Measurements from ENCODE around the gene CDK6.

DNA sequence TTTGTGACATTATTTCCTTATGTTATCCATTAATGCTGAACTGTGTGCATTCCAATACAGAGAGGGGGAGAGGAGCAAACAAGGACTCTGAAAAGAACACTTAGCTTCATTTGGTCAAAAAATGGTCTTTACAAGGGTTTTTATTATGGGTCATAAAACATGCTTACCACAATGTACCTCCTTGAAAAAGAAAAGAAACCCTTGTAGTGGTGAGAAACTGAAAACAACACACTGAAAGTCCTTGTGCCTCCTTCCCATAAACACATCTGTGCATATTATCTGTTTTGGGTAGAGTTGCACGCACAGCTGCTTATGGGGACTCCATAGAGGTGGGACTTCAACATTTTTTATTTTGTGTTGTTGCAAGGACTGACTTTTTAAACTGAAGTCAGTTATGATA, 98.7 kb downstream of the CDK6 start:
- TF ChIP-seq, protein P1, sequence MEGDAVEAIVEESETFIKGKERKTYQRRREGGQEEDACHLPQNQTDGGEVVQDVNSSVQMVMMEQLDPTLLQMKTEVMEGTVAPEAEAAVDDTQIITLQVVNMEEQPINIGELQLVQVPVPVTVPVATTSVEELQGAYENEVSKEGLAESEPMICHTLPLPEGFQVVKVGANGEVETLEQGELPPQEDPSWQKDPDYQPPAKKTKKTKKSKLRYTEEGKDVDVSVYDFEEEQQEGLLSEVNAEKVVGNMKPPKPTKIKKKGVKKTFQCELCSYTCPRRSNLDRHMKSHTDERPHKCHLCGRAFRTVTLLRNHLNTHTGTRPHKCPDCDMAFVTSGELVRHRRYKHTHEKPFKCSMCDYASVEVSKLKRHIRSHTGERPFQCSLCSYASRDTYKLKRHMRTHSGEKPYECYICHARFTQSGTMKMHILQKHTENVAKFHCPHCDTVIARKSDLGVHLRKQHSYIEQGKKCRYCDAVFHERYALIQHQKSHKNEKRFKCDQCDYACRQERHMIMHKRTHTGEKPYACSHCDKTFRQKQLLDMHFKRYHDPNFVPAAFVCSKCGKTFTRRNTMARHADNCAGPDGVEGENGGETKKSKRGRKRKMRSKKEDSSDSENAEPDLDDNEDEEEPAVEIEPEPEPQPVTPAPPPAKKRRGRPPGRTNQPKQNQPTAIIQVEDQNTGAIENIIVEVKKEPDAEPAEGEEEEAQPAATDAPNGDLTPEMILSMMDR (IDR thresholded peaks at IDR 0.05 in 4 of 5, conservative IDR thresholded peaks at IDR 0.05 in 1 of 5), result no peak
- no peak for TF ChIP-seq POLR2A (IDR thresholded peaks at IDR 0.05)
